Loucy (cell line): ENCODE results near the gene OR6K2.

Experiments
- CTCF ChIP-seq: fragments of 200-600 bp; sonication (generic); conservative IDR thresholded peaks from 2 replicates; pipeline ENCODE4 v1.5.1; 2014; ENCODE audit warnings: mild to moderate bottlenecking, antibody characterized with exemption, low read length
- EZH2phosphoT487 ChIP-seq: fragments of 200-600 bp; IDR thresholded peaks from 2 replicates; pipeline ENCODE4 v1.6.1; 2018; ENCODE audit warnings: antibody characterized with exemption, mild to moderate bottlenecking, moderate library complexity, borderline replicate concordance

- TF ChIP-seq CTCF: no peak
- no peak for TF ChIP-seq EZH2phosphoT487
These were observed at the start of gene OR6K2 for GRCh38 chr1:158700552-158700951.
